OCI-LY1 (cell line): ENCODE data around the gene GLIPR1L2.

Experiments
- EZH2 ChIP-seq: fragments of 200-600 bp; sonication (generic), shearing (Covaris generic); IDR thresholded peaks from 2 replicates; pipeline ENCODE4 v1.8.0; 2017; ENCODE audit warnings: borderline replicate concordance, mixed run types, mild to moderate bottlenecking, antibody characterized with exemption, low read length, moderate library complexity, mixed read lengths
- TF ChIP-seq, protein P1 (sequence below): fragments of 200-600 bp; sonication (generic), shearing (Covaris generic); IDR thresholded peaks from 2 replicates; pipeline ENCODE4 v1.5.1; 2017; ENCODE audit warnings: mild to moderate bottlenecking, antibody characterized with exemption, low read length, moderate library complexity, mixed read lengths

DNA sequence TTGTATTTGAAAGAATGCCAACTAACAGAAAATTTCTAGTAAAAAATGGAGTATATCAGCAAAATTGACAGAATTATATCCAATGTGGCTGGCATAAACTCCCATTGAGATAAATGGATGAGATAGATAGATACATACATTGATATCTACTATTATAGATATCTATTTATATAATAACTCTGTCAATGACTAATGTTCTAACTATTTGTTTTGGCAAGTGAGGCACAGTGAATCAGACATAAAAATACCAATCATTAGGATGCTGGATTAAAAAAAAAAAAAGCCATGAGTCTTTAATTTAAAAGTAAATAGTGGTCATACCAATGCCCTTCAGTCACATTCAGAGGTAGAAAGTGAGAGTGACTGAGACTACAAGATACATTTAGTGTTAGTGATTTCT is 56.0 kb downstream of the GLIPR1L2 start:
- TF ChIP-seq, protein P1, sequence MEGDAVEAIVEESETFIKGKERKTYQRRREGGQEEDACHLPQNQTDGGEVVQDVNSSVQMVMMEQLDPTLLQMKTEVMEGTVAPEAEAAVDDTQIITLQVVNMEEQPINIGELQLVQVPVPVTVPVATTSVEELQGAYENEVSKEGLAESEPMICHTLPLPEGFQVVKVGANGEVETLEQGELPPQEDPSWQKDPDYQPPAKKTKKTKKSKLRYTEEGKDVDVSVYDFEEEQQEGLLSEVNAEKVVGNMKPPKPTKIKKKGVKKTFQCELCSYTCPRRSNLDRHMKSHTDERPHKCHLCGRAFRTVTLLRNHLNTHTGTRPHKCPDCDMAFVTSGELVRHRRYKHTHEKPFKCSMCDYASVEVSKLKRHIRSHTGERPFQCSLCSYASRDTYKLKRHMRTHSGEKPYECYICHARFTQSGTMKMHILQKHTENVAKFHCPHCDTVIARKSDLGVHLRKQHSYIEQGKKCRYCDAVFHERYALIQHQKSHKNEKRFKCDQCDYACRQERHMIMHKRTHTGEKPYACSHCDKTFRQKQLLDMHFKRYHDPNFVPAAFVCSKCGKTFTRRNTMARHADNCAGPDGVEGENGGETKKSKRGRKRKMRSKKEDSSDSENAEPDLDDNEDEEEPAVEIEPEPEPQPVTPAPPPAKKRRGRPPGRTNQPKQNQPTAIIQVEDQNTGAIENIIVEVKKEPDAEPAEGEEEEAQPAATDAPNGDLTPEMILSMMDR, result no peak
- TF ChIP-seq EZH2, result no peak
